Activated naive CD4-positive, alpha-beta T cell treated with anti-CD3 and anti-CD28 coated beads, Interleukin-2, amount 50 U/mL, for 24 hours (primary cell): ENCODE data around the gene MYO15B.

Experiments
- H3K27ac Mint-ChIP-seq: one replicate; pipeline ENCODE4 v1.8.0; 2021; ENCODE audit warnings: mild to moderate bottlenecking, mixed read lengths
- H3K27me3 Mint-ChIP-seq: one replicate; pipeline ENCODE4 v1.8.0; 2021; ENCODE audit warnings: mixed read lengths
- H3K36me3 Mint-ChIP-seq: one replicate; pipeline ENCODE4 v1.8.0; 2021; ENCODE audit warnings: mixed read lengths
- H3K4me1 Mint-ChIP-seq: one replicate; pipeline ENCODE4 v1.8.0; 2021; ENCODE audit warnings: mixed read lengths
- H3K4me3 Mint-ChIP-seq: one replicate; pipeline ENCODE4 v1.8.0; 2021; ENCODE audit warnings: mild to moderate bottlenecking, mixed read lengths
- H3K9me3 Mint-ChIP-seq: one replicate; pipeline ENCODE4 v1.8.0; 2021; ENCODE audit warnings: mixed read lengths

MYO15B gene

GRCh38 chr17:75619506-75620431 lies 32.2 kb downstream of the MYO15B start:
- Mint-ChIP-seq H3K4me3 (no peak overlapping the region), H3K27ac (no peak overlapping the region), H3K9me3 (no peaks in the 10 kb centered on the region), H3K4me1 (no peaks in the 10 kb centered on the region), H3K27me3 (no peaks in the 10 kb centered on the region), H3K36me3 (no peaks in the 10 kb centered on the region)

GRCh38 chr17:75621489-75621888 lies 33.9 kb downstream of the MYO15B start:
- Mint-ChIP-seq H3K27me3 (no peaks in the 10 kb centered on the region), H3K4me3 (no peak overlapping the region), H3K27ac (no peak overlapping the region), H3K36me3 (no peaks in the 10 kb centered on the region), H3K9me3 (no peaks in the 10 kb centered on the region), H3K4me1 (no peaks in the 10 kb centered on the region)

GRCh38 chr17:75622076-75622475 lies 34.5 kb downstream of the MYO15B start:
- Mint-ChIP-seq H3K27ac (peak overlapping the region; percentile 23), H3K4me3 (no peak overlapping the region), H3K9me3 (no peaks in the 10 kb centered on the region), H3K27me3 (no peaks in the 10 kb centered on the region), H3K4me1 (no peaks in the 10 kb centered on the region), H3K36me3 (no peaks in the 10 kb centered on the region)

GRCh38 chr17:75622771-75623273 lies 35.2 kb downstream of the MYO15B start:
- H3K9me3 Mint-ChIP-seq, result no peaks in the 10 kb centered on the region
- H3K36me3 Mint-ChIP-seq, result no peaks in the 10 kb centered on the region
- no peak overlapping the region for H3K27ac Mint-ChIP-seq
- no peak overlapping the region for H3K4me3 Mint-ChIP-seq
- no peaks in the 10 kb centered on the region for H3K4me1 Mint-ChIP-seq
- no peaks in the 10 kb centered on the region for H3K27me3 Mint-ChIP-seq

- Mint-ChIP-seq H3K4me1 (no peaks in the 10 kb centered on the region), H3K4me3 (no peak overlapping the region)
Observed at GRCh38 chr17:75623386-75623785, 35.8 kb downstream of the MYO15B start.

GRCh38 chr17:75624021-75624420 lies 36.4 kb downstream of the MYO15B start:
- no peaks in the 10 kb centered on the region for H3K36me3 Mint-ChIP-seq

More at GRCh38 chr17:75623386-75623785, 35.8 kb downstream of the MYO15B start:
- no peak overlapping the region for H3K27ac Mint-ChIP-seq
- no peaks in the 10 kb centered on the region for H3K27me3 Mint-ChIP-seq
- no peaks in the 10 kb centered on the region for H3K9me3 Mint-ChIP-seq
- H3K36me3 Mint-ChIP-seq, result no peaks in the 10 kb centered on the region

GRCh38 chr17:75624714-75625345 lies 37.2 kb downstream of the MYO15B start:
- no peak overlapping the region for H3K4me3 Mint-ChIP-seq
- no peaks in the 10 kb centered on the region for H3K27me3 Mint-ChIP-seq
- no peaks in the 10 kb centered on the region for H3K36me3 Mint-ChIP-seq
- no peaks in the 10 kb centered on the region for H3K4me1 Mint-ChIP-seq
- no peaks in the 10 kb centered on the region for H3K9me3 Mint-ChIP-seq
- no peak overlapping the region for H3K27ac Mint-ChIP-seq

More at GRCh38 chr17:75624021-75624420, 36.4 kb downstream of the MYO15B start:
- Mint-ChIP-seq H3K9me3 (no peaks in the 10 kb centered on the region), H3K4me3 (no peak overlapping the region), H3K27me3 (no peaks in the 10 kb centered on the region), H3K4me1 (no peaks in the 10 kb centered on the region), H3K27ac (no peak overlapping the region)

- Mint-ChIP-seq H3K4me3 (no peak overlapping the region), H3K27ac (no peak overlapping the region), H3K36me3 (no peaks in the 10 kb centered on the region), H3K4me1 (no peaks in the 10 kb centered on the region), H3K27me3 (no peaks in the 10 kb centered on the region), H3K9me3 (no peaks in the 10 kb centered on the region)
Observed at GRCh38 chr17:75625813-75626486, 38.4 kb downstream of the MYO15B start.

- no peak overlapping the region for H3K4me3 Mint-ChIP-seq
- H3K4me1 Mint-ChIP-seq, result no peaks in the 10 kb centered on the region
- H3K27me3 Mint-ChIP-seq, result no peaks in the 10 kb centered on the region
- H3K27ac Mint-ChIP-seq, result no peak overlapping the region
- H3K36me3 Mint-ChIP-seq, result no peaks in the 10 kb centered on the region
- no peaks in the 10 kb centered on the region for H3K9me3 Mint-ChIP-seq
Observed at GRCh38 chr17:75626496-75627038, 39.0 kb downstream of the MYO15B start.

- Mint-ChIP-seq H3K9me3 (no peaks in the 10 kb centered on the region), H3K4me1 (no peaks in the 10 kb centered on the region), H3K36me3 (no peaks in the 10 kb centered on the region), H3K27ac (no peak overlapping the region), H3K27me3 (no peaks in the 10 kb centered on the region), H3K4me3 (no peak overlapping the region)
Observed at GRCh38 chr17:75627094-75627493, 39.5 kb downstream of the MYO15B start.

GRCh38 chr17:75628425-75628824 lies 40.8 kb downstream of the MYO15B start:
- Mint-ChIP-seq H3K36me3 (no peaks in the 10 kb centered on the region), H3K4me3 (no peak overlapping the region), H3K27me3 (no peaks in the 10 kb centered on the region), H3K9me3 (no peaks in the 10 kb centered on the region), H3K4me1 (no peaks in the 10 kb centered on the region), H3K27ac (no peak overlapping the region)

- Mint-ChIP-seq H3K36me3 (no peaks in the 10 kb centered on the region), H3K27me3 (no peaks in the 10 kb centered on the region), H3K4me1 (peaks cover 5% of the 10 kb centered on the region), H3K27ac (no peak overlapping the region), H3K9me3 (no peaks in the 10 kb centered on the region), H3K4me3 (no peak overlapping the region)
Observed at GRCh38 chr17:75629157-75629556, 41.6 kb downstream of the MYO15B start.

- Mint-ChIP-seq H3K36me3 (no peaks in the 10 kb centered on the region), H3K4me1 (peaks cover 5% of the 10 kb centered on the region), H3K9me3 (no peaks in the 10 kb centered on the region), H3K27me3 (no peaks in the 10 kb centered on the region), H3K4me3 (no peak overlapping the region), H3K27ac (no peak overlapping the region)
Observed at GRCh38 chr17:75630071-75630917, 42.7 kb downstream of the MYO15B start.

GRCh38 chr17:75631353-75631752 lies 43.8 kb downstream of the MYO15B start:
- no peaks in the 10 kb centered on the region for H3K27me3 Mint-ChIP-seq
- peaks cover 5% of the 10 kb centered on the region for H3K4me1 Mint-ChIP-seq
- H3K27ac Mint-ChIP-seq, result no peak overlapping the region
- no peaks in the 10 kb centered on the region for H3K9me3 Mint-ChIP-seq
- no peaks in the 10 kb centered on the region for H3K36me3 Mint-ChIP-seq
- H3K4me3 Mint-ChIP-seq, result no peak overlapping the region

- peaks cover 5% of the 10 kb centered on the region for H3K4me1 Mint-ChIP-seq
- H3K4me3 Mint-ChIP-seq, result no peak overlapping the region
- no peaks in the 10 kb centered on the region for H3K36me3 Mint-ChIP-seq
- no peaks in the 10 kb centered on the region for H3K27me3 Mint-ChIP-seq
- H3K9me3 Mint-ChIP-seq, result no peaks in the 10 kb centered on the region
- H3K27ac Mint-ChIP-seq, result no peak overlapping the region
Observed at GRCh38 chr17:75632428-75632827, 44.8 kb downstream of the MYO15B start.
